HCT116 (cell line): Measurements from ENCODE around the gene SH3BP1.
"Not testable (repeated sequence)": the region's sequence is repeated elsewhere in the genome, so short reads cannot be mapped to it uniquely, and the experiment has no call there.

Source experiments
- CTCF ChIP-seq, 3 experiments: fragments of 200-600 bp in 1 of 3; sonication (generic) in 1 of 3; IDR thresholded peaks in 2 of 3; conservative IDR thresholded peaks in 1 of 3; 2 replicates each; pipeline ENCODE4 v1.5.1; 2012 to 2017; ENCODE audit warnings: low read depth in 2 of 3, low read length in 2 of 3, antibody characterized with exemption in 1 of 3, borderline replicate concordance in 1 of 3, control low read depth in 1 of 3, mild to moderate bottlenecking in 1 of 3, mixed read lengths in 1 of 3, mixed run types in 1 of 3, moderate library complexity in 1 of 3; ENCODE audit not compliant: insufficient read depth in 1 of 3
- EZH2 ChIP-seq: fragments of 200-600 bp; sonication (generic); IDR thresholded peaks from 2 replicates; pipeline ENCODE4 v1.6.1; 2017; ENCODE audit warnings: antibody characterized with exemption, mixed run types
- EZH2phosphoT487 ChIP-seq: fragments of 200-600 bp; IDR thresholded peaks from 2 replicates; pipeline ENCODE4 v1.6.1; 2018; ENCODE audit warnings: antibody characterized with exemption, borderline replicate concordance
- POLR2A ChIP-seq: IDR thresholded peaks from 2 replicates; pipeline ENCODE4 v1.7.0; 2011; ENCODE audit warnings: borderline replicate concordance; ENCODE audit not compliant: insufficient read depth, insufficient read length; ENCODE audit errors: extremely low read depth
- POLR2AphosphoS5 ChIP-seq: IDR thresholded peaks from 2 replicates; pipeline ENCODE4 v1.6.1; 2011; ENCODE audit warnings: mild to moderate bottlenecking, low read depth, low read length, moderate library complexity
- RAD21 ChIP-seq: IDR thresholded peaks from 2 replicates; pipeline ENCODE4 v1.6.1; 2012; ENCODE audit warnings: low read depth, mild to moderate bottlenecking
- SP1 ChIP-seq: IDR thresholded peaks from 2 replicates; pipeline ENCODE4 v1.6.1; 2012; ENCODE audit warnings: low read depth
- SRF ChIP-seq: IDR thresholded peaks from 2 replicates; pipeline ENCODE4 v1.6.1; 2012; ENCODE audit warnings: low read depth
- YY1 ChIP-seq: IDR thresholded peaks from 2 replicates; pipeline ENCODE4 v1.6.1; 2011; ENCODE audit warnings: low read length, low read depth, moderate library complexity, mild to moderate bottlenecking; ENCODE audit not compliant: insufficient replicate concordance; ENCODE audit errors: extremely low read depth
- ZBTB33 ChIP-seq: IDR thresholded peaks from 2 replicates; pipeline ENCODE4 v1.6.1; 2011; ENCODE audit warnings: mild to moderate bottlenecking, low read length, moderate library complexity; ENCODE audit not compliant: insufficient replicate concordance; ENCODE audit errors: extremely low read depth
- ZNF274 ChIP-seq: fragments of 200-500 bp; sonication (Bioruptor generic); IDR thresholded peaks from 2 replicates; pipeline ENCODE4 v1.6.1; 2014; ENCODE audit warnings: mild to moderate bottlenecking, low read depth, low read length, inconsistent platforms
- TF ChIP-seq, protein P1 (sequence below): IDR thresholded peaks from 2 replicates; pipeline ENCODE4 v1.6.1; 2012; ENCODE audit warnings: low read depth
- TF ChIP-seq, protein P2 (sequence below): IDR thresholded peaks from 2 replicates; pipeline ENCODE4 v1.6.1; 2012

DNA sequence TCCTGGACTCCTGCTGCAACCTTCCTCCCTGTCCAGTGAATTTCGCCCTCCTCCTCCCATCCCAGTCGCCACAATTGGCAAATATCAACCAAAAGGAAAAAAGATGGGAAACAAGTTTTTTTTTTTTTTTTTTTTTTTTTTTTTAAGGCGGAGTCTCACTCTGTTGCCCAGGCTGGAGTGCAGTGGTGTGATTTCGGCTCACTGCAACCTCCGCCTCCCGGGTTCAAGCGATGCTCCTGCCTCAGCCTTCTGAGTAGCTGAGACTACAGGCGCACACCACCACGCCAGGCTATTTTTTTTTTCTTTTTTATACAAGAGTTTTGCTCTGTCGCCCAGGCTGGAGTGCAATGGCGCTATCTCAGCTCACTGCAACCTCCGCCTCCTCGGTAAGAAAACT, 56.8 kb downstream of the SH3BP1 start:
- TF ChIP-seq CTCF (IDR thresholded peaks at IDR 0.05 in 2 of 3, conservative IDR thresholded peaks at IDR 0.05 in 1 of 3; ENCODE audit: borderline replicate concordance in 1 of 3, insufficient read depth in 1 of 3, low read depth in 2 of 3, low read length in 2 of 3); POLR2A; ZNF274; ZBTB33; RAD21; EZH2; YY1; EZH2phosphoT487; SRF; POLR2AphosphoS5; SP1: not testable (repeated sequence)
- TF ChIP-seq, protein P1, sequence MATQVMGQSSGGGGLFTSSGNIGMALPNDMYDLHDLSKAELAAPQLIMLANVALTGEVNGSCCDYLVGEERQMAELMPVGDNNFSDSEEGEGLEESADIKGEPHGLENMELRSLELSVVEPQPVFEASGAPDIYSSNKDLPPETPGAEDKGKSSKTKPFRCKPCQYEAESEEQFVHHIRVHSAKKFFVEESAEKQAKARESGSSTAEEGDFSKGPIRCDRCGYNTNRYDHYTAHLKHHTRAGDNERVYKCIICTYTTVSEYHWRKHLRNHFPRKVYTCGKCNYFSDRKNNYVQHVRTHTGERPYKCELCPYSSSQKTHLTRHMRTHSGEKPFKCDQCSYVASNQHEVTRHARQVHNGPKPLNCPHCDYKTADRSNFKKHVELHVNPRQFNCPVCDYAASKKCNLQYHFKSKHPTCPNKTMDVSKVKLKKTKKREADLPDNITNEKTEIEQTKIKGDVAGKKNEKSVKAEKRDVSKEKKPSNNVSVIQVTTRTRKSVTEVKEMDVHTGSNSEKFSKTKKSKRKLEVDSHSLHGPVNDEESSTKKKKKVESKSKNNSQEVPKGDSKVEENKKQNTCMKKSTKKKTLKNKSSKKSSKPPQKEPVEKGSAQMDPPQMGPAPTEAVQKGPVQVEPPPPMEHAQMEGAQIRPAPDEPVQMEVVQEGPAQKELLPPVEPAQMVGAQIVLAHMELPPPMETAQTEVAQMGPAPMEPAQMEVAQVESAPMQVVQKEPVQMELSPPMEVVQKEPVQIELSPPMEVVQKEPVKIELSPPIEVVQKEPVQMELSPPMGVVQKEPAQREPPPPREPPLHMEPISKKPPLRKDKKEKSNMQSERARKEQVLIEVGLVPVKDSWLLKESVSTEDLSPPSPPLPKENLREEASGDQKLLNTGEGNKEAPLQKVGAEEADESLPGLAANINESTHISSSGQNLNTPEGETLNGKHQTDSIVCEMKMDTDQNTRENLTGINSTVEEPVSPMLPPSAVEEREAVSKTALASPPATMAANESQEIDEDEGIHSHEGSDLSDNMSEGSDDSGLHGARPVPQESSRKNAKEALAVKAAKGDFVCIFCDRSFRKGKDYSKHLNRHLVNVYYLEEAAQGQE: not testable (repeated sequence)
- TF ChIP-seq, protein P2, sequence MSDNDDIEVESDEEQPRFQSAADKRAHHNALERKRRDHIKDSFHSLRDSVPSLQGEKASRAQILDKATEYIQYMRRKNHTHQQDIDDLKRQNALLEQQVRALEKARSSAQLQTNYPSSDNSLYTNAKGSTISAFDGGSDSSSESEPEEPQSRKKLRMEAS: not testable (repeated sequence)
